Subcutaneous abdominal adipose tissue (tissue), 5 donors: Measurements from ENCODE around the gene C6orf15.

ENCODE experiments used
- H3K27ac ChIP-seq: one replicate; pipeline ENCODE4 v1.7.0; 2013; ENCODE audit warnings: low read depth, mild to moderate bottlenecking, inconsistent platforms, low read length, moderate library complexity
- H3K27me3 ChIP-seq, 5 donors: one replicate each; pipeline ENCODE4 v1.7.0; 2013; ENCODE audit warnings: low read length in 5 of 5, inconsistent platforms in 1 of 5; ENCODE audit not compliant: control insufficient read depth in 5 of 5, insufficient read depth in 4 of 5
- H3K36me3 ChIP-seq, 5 donors: one replicate each; pipeline ENCODE4 v1.7.0; 2013; ENCODE audit warnings: low read length in 5 of 5; ENCODE audit not compliant: control insufficient read depth in 5 of 5, insufficient read depth in 5 of 5
- H3K4me1 ChIP-seq, 5 donors: one replicate each; pipeline ENCODE4 v1.7.0; 2013; ENCODE audit warnings: low read length in 5 of 5, mild to moderate bottlenecking in 3 of 5, moderate library complexity in 1 of 5; ENCODE audit not compliant: control insufficient read depth in 5 of 5, insufficient read depth in 5 of 5
- H3K4me3 ChIP-seq, 5 donors: one replicate each; pipeline ENCODE4 v1.7.0; 2013; ENCODE audit warnings: low read length in 5 of 5, low read depth in 1 of 5
- H3K9ac ChIP-seq, 5 donors: one replicate each; pipeline ENCODE4 v1.7.0; 2013; ENCODE audit warnings: low read length in 5 of 5, mild to moderate bottlenecking in 4 of 5, moderate library complexity in 3 of 5
- H3K9me3 ChIP-seq, 5 donors: one replicate each; pipeline ENCODE4 v1.7.0; 2013; ENCODE audit warnings: low read length in 5 of 5; ENCODE audit not compliant: control insufficient read depth in 5 of 5
- donor health status: healthy.
- donor health status: healthy.
- donor health status: healthy.
- donor health status: healthy.
- donor health status: healthy.

C6orf15 gene

GRCh38 chr6:31149827-31150447, 37.6 kb upstream of the C6orf15 start:
- H3K4me3 ChIP-seq, result no peak overlapping the region
- H3K9ac ChIP-seq, result no peak overlapping the region
- no peaks in the 10 kb centered on the region for H3K27me3 ChIP-seq
- no peak overlapping the region for H3K27ac ChIP-seq
- peaks cover 0 to 50% (median 36%) of the 10 kb centered on the region in 5 donors for H3K36me3 ChIP-seq
- no peaks in the 10 kb centered on the region for H3K4me1 ChIP-seq
- H3K9me3 ChIP-seq, result no peaks in the 10 kb centered on the region

GRCh38 chr6:31145386-31145785, 33.0 kb upstream of the C6orf15 start:
- Histone ChIP-seq H3K36me3 (peaks cover 0 to 44% (median 26%) of the 10 kb centered on the region in 5 donors), H3K4me3 (no peak overlapping the region), H3K4me1 (peaks cover 0 to 14% (median 0%) of the 10 kb centered on the region in 5 donors), H3K9ac (no peak overlapping the region), H3K27ac (no peak overlapping the region), H3K9me3 (no peaks in the 10 kb centered on the region), H3K27me3 (no peaks in the 10 kb centered on the region)

GRCh38 chr6:31144970-31145340, 32.6 kb upstream of the C6orf15 start:
- no peak overlapping the region for H3K9ac ChIP-seq
- peaks cover 0 to 40% (median 21%) of the 10 kb centered on the region in 5 donors for H3K36me3 ChIP-seq
- no peak overlapping the region for H3K27ac ChIP-seq

GRCh38 chr6:31144296-31144969, 32.1 kb upstream of the C6orf15 start:
- Histone ChIP-seq H3K4me1 (peaks cover 0 to 18% (median 0%) of the 10 kb centered on the region in 5 donors), H3K27ac (no peak overlapping the region), H3K4me3 (no peak overlapping the region), H3K9ac (no peak overlapping the region), H3K27me3 (no peaks in the 10 kb centered on the region), H3K9me3 (no peaks in the 10 kb centered on the region), H3K36me3 (peaks cover 0 to 35% (median 19%) of the 10 kb centered on the region in 5 donors)

More at GRCh38 chr6:31144970-31145340, 32.6 kb upstream of the C6orf15 start:
- Histone ChIP-seq H3K4me1 (peaks cover 0 to 14% (median 0%) of the 10 kb centered on the region in 5 donors), H3K9me3 (no peaks in the 10 kb centered on the region), H3K4me3 (no peak overlapping the region), H3K27me3 (no peaks in the 10 kb centered on the region)

- Histone ChIP-seq H3K27me3 (no peaks in the 10 kb centered on the region), H3K4me1 (peaks cover 0 to 22% (median 0%) of the 10 kb centered on the region in 5 donors), H3K4me3 (no peak overlapping the region), H3K9me3 (no peaks in the 10 kb centered on the region), H3K27ac (no peak overlapping the region), H3K36me3 (peaks cover 0 to 30% (median 16%) of the 10 kb centered on the region in 5 donors), H3K9ac (peak overlapping the region in 1 of 5 donors; percentile 16)
Measured at GRCh38 chr6:31143148-31143547, 30.8 kb upstream of the C6orf15 start.

GRCh38 chr6:31142361-31142761, 30.0 kb upstream of the C6orf15 start:
- peaks cover 0 to 28% (median 14%) of the 10 kb centered on the region in 5 donors for H3K36me3 ChIP-seq
- H3K27ac ChIP-seq, result no peak overlapping the region
- peaks cover 0 to 27% (median 5%) of the 10 kb centered on the region in 5 donors for H3K4me1 ChIP-seq
- no peak overlapping the region for H3K4me3 ChIP-seq
- no peak overlapping the region for H3K9ac ChIP-seq
- no peaks in the 10 kb centered on the region for H3K9me3 ChIP-seq
- H3K27me3 ChIP-seq, result no peaks in the 10 kb centered on the region

GRCh38 chr6:31140643-31141042, 28.3 kb upstream of the C6orf15 start:
- Histone ChIP-seq H3K9me3 (no peaks in the 10 kb centered on the region), H3K27ac (no peak overlapping the region), H3K9ac (no peak overlapping the region), H3K4me1 (peaks cover 0 to 27% (median 5%) of the 10 kb centered on the region in 5 donors), H3K4me3 (no peak overlapping the region), H3K36me3 (peaks cover 0 to 27% (median 12%) of the 10 kb centered on the region in 5 donors), H3K27me3 (no peaks in the 10 kb centered on the region)

GRCh38 chr6:31139599-31139998, 27.2 kb upstream of the C6orf15 start:
- Histone ChIP-seq H3K9ac (no peak overlapping the region), H3K4me1 (peaks cover 0 to 27% (median 5%) of the 10 kb centered on the region in 5 donors), H3K36me3 (peaks cover 0 to 17% (median 4%) of the 10 kb centered on the region in 5 donors), H3K9me3 (no peaks in the 10 kb centered on the region), H3K4me3 (no peak overlapping the region), H3K27me3 (no peaks in the 10 kb centered on the region), H3K27ac (no peak overlapping the region)

- no peak within 1 kb of the TSS for H3K27ac ChIP-seq
- peaks cover 0 to 27% (median 5%) of the 10 kb centered on the region in 5 donors for H3K4me1 ChIP-seq
- peak within 1 kb of the TSS in 1 of 5 donors; percentile 61 for H3K4me3 ChIP-seq
- no peaks in the 10 kb centered on the region for H3K9me3 ChIP-seq
- no peak within 1 kb of the TSS for H3K9ac ChIP-seq
- no peaks in the 10 kb centered on the region for H3K27me3 ChIP-seq
- H3K36me3 ChIP-seq, result peaks cover 0 to 13% (median 4%) of the 10 kb centered on the region in 5 donors
Measured at GRCh38 chr6:31138982-31139381, 26.6 kb upstream of the C6orf15 start, which contains the start of gene PSORS1C2. Gene PSORS1C2 (minus strand): TSS chr6:31139066. CDS start chr6:31139026, 40 bp downstream.

GRCh38 chr6:31135710-31136109, 23.3 kb upstream of the C6orf15 start:
- Histone ChIP-seq H3K4me3 (no peak overlapping the region), H3K4me1 (peaks cover 0 to 13% (median 5%) of the 10 kb centered on the region in 5 donors), H3K27ac (no peak overlapping the region), H3K9ac (no peak overlapping the region), H3K9me3 (no peaks in the 10 kb centered on the region), H3K36me3 (no peaks in the 10 kb centered on the region), H3K27me3 (no peaks in the 10 kb centered on the region)
